ENCODE data around the gene RIMKLA.

- TF ChIP-seq POLR2A (IDR thresholded peaks at IDR 0.05) (no peak), CTCF (IDR thresholded peaks at IDR 0.05) (no peak)
Measured at GRCh38 chr1:42429603-42430002, 49.0 kb downstream of the RIMKLA start.
